ENCODE data around the gene GALNT17.

GALNT17 gene

DNA sequence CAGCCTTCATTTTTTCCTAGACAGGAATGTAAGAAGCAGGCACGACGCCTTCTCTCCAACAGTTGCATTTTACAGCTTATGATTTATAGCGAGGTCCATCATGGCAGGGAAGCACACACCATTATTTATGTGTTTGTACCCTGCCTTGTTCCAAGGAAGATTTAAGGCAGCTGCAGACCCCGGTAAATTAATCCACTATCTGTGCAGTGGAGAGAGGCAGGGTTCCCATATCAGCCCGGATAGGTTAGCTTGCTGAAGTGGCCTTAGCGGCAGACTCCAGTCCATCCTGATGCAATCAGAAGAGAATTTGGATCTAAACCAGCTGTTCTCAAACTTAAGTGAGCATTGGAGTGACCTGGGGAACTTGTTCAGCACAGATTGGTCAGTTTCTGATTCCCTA, 359.4 kb downstream of the GALNT17 start:
- no peak for DNase-seq (ENCODE audit: low read depth in 2 of 2, low spot score in 1 of 2)

DNA sequence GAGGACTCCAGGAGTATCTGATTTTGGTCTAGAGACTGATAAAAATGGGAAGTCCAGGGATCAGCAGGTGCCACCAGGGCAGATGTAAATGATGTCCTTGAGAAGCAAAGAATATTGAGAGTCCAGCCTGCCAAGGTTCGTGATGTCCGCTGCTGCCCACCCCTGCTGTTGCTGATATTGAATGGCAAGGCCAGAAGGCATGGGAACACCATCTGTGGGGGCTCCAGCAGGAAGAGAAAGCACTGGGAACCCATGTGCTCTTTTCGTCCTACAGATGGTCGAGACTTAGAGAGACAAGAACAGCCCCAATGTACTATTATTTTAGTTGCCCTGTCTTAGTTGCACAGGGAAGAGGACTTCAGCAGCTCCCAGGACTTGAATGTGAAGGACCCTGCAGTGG, 363.9 kb downstream of the GALNT17 start:
- DNase-seq (ENCODE audit: low read depth in 2 of 2, low spot score in 1 of 2), result no peak

DNA sequence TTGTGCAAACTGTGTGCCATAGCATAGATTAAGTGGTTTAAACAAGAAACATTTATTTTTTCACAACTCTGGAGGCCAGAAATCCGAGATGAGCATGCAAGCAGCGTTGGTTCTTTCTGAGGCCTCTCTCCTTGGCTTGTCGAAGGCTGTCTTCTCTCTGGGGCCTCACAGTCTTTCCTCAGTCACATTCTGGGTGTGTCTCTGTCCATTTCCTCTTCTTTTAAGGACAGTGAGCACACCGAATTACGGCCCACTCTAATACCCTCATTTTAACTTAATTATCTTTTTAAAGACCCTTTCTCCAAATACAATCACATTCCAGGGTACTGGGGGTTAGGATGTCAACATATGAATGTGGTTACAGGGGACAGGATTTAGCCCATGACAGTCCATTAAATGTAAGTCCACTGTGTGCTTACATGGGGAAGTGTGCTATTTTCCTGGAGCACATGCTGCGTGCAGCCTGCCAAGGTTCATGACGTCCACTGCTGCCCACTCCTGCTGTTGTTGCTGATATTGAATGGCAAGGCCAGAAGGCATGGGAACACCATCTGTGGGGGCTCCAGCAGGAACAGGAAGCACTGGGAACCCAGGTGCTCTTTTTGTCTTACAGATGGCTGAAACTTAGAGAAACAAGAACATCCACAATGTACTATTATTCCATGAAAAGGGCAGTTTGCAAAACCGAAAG, 365.5 kb downstream of the GALNT17 start:
- DNase-seq (ENCODE audit: low read depth in 2 of 2, low spot score in 1 of 2), result no peak

DNA sequence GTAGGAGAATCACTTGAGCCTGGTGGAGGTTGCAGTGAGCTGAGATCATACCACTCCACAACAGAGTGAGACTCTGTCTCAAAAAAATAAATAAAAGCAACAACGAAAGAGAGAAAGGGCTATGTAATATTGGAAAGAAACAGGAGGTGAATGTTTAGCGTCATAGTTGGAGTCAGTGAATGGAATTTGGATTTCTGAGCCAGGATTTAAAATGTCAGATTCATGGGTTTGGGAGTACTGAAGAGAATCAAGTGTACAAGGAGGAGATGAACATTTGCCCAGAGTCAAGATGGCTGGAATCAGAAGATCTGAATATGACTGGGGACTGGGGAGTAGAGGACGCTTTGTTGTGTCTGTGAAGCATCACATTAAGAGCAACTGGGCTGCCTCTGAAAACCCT, 366.4 kb downstream of the GALNT17 start:
- DNase-seq (ENCODE audit: low read depth in 2 of 2, low spot score in 1 of 2), result no peak

DNA sequence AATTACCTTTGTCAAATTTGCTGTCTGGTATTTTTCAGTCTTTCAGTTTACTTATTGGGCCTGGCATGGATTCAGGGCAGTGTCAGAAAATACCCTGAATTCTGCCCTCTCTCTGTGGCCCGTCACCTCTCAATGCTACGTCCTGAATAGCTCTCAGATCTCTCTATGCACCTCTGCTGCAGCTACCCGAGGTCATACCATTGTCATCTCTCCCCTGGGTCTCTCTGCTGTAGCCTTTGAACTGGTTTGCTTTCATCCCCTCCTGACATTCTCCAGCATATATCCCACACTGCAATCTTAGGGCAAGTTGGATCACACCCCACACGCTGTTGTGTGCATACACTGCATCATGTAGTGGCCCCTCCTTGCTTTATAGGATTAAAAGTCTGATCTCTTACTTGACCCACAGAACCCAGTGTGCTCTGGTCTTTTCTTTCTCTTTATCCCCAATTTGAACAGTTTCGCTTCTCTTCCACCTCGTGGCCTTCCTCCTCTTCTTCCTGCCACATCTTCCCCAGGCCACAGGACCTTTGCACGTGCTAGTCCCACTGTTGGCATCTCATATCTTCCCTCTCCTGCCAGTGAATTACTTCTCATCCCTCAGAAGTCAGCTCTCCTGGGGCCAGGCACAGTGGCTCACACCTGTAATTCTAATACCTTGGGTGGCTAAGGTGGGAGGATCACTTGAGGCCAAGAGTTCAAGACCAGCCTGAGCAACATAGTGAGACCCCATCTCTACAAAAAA, 372.9 kb downstream of the GALNT17 start:
- DNase-seq (ENCODE audit: low read depth in 2 of 2, low spot score in 1 of 2), result no peak

DNA sequence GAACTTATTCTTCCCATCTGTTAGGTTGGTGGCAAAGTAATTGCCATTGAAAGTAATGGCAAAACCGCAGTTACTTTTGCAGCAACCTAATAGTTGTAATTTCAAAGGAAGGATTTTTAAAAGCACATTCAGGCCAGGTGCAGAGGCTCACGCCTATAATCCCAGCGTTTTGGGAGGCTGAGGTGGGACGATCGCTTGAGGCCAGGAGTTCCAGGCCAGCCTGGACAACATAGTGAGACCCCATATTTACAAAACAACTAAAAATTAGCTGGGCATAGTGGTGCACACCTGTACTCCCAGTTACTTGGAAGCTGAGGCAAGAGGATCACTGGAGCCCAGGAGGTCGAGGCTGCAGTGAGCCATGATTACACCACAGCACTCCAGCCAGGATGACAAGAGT, 374.9 kb downstream of the GALNT17 start:
- no peak for DNase-seq (ENCODE audit: low read depth in 2 of 2, low spot score in 1 of 2)

DNA sequence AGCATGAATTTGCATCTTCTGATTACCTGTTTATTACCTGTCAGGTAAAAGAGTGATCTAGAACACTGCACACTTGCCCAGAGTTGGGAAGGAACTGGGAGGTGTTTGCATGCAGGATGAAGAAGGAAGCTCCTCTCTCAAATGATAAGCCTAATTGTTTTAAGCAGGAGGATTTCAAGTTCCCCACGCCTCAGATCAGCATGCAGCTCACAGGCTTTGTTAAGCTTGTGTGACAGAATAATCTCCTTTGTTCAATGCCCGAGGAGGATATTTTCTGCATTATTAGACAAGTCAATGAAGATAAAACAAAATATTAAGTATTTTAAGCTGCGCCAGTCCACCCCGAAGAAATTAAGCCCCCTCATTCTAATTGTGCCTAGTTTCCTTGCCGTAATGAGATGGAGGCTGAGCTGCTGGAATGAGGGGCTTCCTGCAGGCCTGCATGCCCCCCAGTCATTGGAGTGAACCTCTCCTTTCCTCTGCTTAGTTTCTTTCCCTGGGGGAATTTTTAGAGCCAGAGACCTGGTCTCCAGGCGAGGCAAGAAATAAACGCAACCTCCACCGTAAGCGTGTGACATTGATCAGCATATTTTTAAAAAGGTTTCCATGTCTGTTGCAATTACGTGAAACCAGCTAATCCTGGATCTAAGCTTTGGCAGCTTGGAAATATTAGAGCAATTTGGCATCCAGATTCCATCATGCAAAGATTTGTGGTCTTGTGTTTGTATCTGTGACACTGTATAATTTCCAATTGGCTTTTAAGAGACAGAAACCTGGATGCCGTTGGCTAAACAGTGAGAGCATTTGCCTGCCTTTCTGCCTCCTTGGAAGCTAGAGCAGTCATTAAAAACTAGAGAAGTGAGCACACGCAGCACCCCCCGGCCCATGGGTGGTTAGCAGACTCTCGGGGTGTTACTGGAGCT, 376.0 kb downstream of the GALNT17 start:
- DNase-seq (ENCODE audit: low read depth in 2 of 2, low spot score in 1 of 2), result no peak

DNA sequence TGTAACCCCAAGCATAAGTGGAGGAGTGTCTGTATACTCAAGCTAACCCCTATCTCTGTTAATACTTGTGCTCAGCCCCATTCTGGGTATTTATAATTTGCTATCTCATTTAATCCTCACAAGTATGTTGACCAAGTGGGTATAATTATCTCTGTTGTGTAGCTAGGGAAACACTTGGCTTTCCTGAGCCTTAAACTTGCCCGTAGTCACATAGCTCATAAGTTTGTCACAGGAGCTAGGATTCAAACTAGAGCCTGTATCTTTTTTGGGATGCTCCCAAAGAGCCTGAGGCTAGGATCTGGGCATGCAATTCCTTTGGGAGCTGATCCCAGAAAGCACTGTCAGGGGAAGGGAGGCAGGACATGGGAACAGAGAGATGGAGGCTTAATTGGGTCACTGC, 377.4 kb downstream of the GALNT17 start:
- no peak for DNase-seq (ENCODE audit: low read depth in 2 of 2, low spot score in 1 of 2)

DNA sequence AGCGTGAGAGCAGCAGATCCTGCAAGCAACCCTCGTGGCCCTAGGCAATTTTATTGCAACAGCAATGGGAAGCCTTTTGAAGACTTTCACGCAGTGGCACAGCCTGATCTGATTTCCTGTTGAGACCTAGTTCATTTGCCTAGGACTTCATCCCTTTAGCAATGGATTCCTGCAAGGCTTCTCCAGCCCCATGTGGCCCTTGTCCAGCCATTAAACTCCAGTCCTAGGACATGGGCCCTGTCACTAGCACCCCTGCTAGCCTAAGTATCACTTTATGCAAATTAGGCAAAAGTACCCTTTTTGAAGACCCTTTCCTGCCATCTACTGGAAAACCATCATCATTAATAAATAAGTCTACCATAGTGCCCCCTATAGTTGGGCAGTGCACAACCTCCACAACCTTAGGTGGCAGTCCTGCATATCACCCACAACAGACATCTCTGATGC, 379.4 kb downstream of the GALNT17 start:
- no peak for DNase-seq (ENCODE audit: low read depth in 2 of 2, low spot score in 1 of 2)

DNA sequence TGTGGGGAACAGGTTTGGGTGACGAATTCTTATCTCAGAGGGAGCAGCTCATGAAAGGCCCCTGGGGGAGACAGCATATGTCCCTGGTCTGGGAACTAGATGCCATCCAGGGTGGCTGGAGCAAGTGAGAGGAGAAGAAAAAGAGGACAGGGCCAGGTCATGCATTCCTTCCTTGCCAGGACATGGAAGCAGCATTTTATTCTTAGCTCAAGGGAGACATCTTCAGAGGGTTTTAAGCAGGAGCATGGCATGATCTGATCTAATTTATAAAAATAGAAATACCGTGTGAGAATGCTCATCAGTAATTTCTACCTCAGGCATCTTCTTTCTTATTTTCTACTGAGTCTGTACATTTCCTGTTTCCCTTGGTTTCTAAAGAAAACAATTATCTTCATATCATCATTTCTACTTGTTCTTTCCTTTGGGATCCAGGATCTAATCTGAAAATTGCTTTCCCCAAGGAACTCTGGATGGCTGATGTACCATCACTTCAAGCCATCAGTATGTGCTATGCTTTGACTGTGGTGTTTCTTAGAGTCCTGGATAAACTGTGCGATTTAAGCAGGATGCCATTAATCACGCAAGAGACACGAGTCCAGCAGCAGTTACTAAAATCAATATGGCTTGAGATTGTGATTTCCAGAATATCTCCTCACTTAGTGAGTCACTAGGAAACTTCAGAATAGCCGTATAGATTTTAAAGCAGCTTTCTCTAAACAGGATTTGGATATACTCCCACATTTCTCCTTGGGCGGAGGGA, 386.2 kb downstream of the GALNT17 start:
- no peak for DNase-seq (ENCODE audit: low read depth in 2 of 2, low spot score in 1 of 2)

DNA sequence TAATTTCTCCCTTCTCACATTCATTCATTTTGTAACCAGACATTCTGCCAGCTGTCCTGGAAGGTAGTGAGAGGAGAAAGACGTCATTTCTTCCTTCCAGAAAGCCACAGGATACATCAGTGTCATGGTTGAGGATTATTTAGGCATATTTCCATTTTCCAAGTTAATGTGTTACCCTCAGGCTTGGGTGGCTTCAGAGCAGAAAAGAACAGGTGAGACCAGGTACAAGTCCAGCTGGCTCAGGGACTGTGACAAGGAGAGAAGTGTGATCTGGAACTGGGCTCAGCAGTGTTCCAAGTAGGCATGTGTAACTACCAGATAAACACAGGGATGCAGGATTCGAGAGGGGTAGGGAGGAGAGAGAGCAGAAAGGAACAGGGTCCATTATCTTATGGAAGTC, 386.9 kb downstream of the GALNT17 start:
- no peak for DNase-seq (ENCODE audit: low read depth in 2 of 2, low spot score in 1 of 2)

DNA sequence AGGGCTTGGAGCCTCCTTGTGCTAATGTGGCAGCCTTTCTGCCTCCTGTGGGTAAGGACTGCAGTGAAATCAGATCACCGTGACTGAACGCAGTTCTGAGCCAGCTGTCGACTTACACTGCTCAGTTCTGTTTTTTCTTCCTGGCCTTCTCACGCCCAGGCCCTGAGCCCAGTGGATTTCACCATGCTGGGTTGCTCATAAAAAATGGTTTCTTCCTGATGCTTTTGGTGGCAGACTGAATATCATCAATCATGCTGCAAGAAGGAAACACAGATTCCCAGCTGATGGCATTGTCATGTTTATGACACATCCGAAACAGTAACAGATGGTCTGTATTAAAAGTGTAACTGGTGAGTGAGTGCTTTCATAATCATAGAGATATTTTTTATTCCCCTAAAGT, 389.6 kb downstream of the GALNT17 start:
- no peak for DNase-seq (ENCODE audit: low read depth in 2 of 2, low spot score in 1 of 2)

DNA sequence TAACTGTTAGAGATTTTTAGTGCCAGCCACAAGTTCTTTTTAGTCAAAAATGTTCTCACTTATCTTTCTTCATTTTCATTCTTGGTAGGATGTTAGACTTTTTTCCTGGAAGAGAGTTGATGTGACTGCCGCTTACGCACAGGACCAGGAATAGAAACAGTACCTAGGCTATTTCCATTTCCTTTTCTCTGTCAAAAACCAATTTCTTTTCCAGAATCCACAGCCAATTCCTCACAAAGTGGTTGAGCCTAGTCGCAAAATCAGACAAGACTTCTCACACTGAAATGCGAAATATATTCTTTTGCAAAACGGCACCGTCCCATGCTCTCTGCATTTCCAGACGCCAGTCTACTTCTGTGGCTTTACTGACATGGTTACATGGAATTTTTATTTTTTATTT, 394.2 kb downstream of the GALNT17 start:
- no peak for DNase-seq (ENCODE audit: low read depth in 2 of 2, low spot score in 1 of 2)

DNA sequence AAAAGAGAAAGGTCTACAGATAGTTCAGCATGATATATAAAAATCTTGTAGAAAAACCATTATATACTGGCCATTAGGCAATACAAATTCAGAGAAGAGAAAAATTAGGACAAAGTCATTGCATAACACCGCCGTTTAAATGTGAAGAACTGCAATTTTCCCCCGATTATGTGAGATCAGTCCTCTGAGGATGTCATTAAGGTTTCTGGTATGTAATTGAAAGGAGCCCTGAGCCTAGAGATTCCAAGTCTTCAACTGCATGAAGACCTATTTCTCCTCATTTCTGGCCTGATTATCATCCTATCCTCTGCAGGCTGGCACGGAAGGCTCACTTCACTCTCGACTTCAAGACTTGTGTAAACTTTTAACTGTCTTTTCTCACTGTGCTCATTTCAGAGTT, 395.3 kb downstream of the GALNT17 start:
- no peak for DNase-seq (ENCODE audit: low read depth in 2 of 2, low spot score in 1 of 2)

DNA sequence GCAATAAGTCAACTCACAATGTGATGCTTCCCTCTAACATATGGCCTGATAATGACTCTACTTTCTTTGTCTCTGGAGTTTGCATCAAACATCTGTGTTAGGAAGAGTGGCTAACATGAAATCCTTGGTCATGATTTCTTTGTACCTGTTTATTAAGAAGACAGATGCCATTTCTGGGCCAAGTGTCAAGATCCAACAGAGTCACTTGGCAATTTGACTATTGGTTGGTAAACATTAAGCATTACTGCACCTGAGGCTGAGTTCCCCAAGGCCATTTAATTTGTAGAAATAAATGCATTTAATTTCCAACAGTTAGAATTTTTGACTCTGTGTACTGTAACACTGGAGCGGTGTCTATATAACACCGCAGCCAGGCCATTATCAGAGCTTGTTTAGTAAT, 403.7 kb downstream of the GALNT17 start:
- DNase-seq (ENCODE audit: low read depth in 2 of 2, low spot score in 1 of 2), result no peak

DNA sequence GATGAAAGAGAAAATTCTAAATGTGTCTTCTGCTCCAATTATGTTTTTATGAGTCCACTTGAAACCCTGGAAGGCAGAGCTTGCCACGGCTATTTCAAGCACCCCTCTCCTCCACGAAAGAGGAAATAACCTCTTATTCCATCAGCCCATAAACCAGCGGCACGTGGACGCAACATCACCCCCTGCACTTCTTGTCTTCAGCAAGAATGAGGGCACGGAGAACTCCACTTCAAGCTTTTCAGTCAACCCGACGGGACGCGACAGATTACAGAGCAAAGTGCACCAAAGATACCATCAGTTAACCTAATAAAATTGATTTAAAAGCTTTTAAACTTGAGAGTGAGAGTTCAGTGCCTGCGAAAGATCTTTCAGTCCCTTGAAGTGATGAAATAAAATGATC, 406.3 kb downstream of the GALNT17 start:
- no peak for DNase-seq (ENCODE audit: low read depth in 2 of 2, low spot score in 1 of 2)

DNA sequence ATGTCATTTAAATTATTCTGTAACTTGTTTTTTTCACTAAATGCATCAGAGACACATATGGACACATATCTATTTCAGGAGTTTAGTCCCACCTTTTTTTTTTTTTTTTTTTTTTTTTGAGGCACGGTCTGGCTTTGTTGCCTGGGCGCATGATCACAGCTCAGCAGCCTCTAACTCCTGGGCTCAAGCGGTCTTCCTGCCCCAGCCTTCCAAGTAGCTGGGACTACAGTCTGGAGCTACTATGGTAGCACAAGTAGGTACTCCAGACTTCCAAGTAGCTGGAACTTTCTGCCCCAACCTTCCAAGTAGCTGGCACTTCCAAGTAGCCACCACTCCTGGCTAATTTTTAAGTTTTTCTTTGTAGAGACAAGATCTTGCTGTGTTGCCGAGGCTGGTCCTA, 407.7 kb downstream of the GALNT17 start:
- DNase-seq (ENCODE audit: low read depth in 2 of 2, low spot score in 1 of 2), result no peak

DNA sequence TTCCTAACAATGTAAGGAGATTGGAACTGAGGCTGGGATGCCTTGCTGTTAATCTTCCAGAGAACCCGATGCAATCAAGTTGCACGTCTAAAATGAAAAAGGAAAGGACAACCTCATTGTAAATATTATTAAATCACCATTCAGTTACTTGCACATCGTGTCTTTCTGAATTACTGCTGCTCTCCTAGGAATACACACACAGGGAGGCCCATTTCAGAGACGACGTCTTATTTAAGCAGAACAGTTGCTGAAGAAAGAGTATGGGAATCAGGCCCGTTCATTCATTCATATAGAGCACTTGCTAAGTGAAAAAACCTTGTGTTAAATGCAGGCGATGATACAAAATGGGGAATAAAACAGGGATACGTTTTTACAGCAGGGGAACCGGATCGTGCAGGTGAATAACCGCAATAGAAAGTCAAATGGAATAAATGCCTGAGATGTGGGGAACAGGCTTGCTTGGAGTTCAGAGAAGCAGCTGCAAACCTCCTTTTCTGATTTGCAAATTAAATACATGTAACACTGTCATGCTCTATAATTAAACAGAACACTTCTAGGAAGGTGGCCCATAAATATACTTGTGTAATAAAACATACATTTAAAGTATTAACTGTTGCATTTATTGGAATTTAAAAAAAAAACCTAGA, 409.9 kb downstream of the GALNT17 start:
- no peak for DNase-seq (ENCODE audit: low read depth in 2 of 2, low spot score in 1 of 2)

DNA sequence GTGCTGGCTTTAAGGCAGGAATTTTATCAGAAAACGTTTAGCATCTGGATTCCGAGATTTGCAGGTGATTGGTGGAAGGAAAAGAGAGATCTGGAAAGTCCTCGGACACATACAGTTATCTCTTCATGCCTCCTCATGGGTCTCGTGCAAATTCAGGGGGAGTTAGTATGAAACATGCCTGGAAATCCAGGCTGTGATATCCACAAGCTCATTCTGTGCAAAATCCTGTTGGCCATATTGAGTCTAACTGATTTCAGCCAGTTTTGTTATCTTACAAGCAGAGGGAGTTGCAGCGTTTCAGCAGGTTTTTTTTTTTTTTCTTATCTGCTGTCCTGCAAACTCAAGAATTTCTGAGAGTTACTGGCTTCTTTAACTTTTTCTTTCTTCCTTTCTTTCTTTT, 411.5 kb downstream of the GALNT17 start:
- no peak for DNase-seq (ENCODE audit: low read depth in 2 of 2, low spot score in 1 of 2)

DNA sequence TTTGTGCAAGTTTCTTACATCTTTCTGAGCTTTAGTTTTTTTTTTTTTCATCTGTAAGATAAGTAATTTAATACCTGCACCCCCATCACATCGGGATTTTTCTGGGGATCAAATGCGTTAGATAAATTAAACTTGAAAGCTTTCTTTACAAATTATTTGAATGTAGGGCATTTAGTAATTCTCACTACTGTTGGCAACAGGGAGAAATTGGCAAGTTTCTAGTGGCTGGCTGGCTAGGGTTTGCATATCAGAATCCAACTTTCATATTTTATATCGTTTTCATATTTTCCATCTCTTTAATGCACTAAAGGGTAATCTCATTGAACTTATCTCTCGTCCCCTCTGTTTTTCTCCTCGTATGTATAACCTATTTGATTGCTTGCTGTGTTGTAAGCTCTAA, 412.9 kb downstream of the GALNT17 start:
- DNase-seq (ENCODE audit: low read depth in 2 of 2, low spot score in 1 of 2), result no peak

DNA sequence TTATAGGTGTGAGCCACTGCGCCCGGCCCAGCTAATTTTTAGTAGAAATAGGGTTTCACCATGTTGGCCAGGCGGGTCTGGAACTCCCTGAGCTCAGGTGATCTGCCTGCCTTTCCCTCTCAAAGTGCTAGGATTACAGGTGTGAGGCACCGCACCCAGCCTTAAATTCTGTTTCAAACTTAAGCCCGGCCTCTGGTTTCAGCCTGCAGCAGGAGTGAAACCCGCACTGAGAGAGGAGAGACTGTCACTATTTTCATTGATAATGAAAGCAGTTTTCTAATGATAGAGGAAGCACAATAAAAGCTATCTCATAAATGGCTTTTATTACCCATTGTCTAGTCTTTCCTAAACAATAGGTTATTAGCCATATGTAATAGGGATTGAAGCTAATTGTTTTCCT, 415.5 kb downstream of the GALNT17 start:
- no peak for DNase-seq (ENCODE audit: low read depth in 2 of 2, low spot score in 1 of 2)
